T47D (cell line): Measurements from ENCODE around the gene AFF4.

ENCODE experiments used
- DNase-seq, 2 experiments: peaks; one replicate each; pipeline versions ENCODE4 v3.0.0 to v3.0.0-alpha.2; 2011 to 2012; ENCODE audit warnings: low read depth in 1 of 2, low spot score in 1 of 2
- JUND ChIP-seq: IDR thresholded peaks from 2 replicates; pipeline ENCODE4 v1.6.1; 2012; ENCODE audit warnings: low read depth
- in situ Hi-C: cut with HindIII; loops from 2 replicates; pipeline ENCODE4 v1.10.0; 2016; ENCODE audit warnings: low sequenced_read_pairs, low pct_unique_long_range_greater_than_20kb

AFF4 gene

DNA sequence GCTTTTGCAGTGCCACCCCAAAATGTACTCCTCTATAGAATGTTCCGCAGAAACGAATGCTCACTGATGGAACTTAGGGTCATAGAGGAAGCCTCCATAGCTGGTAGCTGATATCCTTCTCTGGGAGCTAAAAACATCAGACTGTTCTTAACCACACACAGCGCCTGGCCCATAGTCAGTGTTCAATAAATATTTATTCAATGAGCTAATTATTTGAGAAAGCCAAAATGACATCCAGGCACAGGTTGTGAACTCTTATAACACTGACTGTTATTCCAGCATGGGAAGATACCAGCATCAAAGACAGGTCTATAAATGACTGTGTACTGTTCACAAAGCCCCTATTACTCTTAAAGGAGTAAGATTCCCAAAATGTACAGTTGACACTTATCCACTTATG lies 110.1 kb downstream of the AFF4 start:
- in situ Hi-C loops = no loop called here
- TF ChIP-seq JUND = no peak
- peak in 1 of 2 experiments; percentile 38 for DNase-seq

DNA sequence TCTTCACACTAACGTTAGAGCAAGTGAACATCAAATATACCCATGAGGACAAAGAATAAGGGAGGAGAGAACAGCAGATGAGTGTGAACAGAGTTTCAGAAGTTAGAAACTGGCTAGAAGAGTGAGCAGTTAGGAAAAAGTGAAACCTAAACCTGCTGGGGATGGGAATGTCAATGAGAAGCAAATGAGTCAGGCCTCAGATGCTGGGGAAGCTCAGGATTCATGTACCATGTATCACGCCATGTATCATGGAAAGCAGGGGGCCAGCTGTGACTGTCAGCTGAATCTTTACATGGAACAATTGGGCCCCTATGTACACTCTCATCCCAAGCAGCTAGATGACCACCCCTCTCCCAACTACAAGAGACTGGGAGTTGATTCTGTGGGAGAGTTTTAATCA lies 113.4 kb downstream of the AFF4 start:
- DNase-seq = no peak
- in situ Hi-C loops = no loop called here
- no peak for TF ChIP-seq JUND

DNA sequence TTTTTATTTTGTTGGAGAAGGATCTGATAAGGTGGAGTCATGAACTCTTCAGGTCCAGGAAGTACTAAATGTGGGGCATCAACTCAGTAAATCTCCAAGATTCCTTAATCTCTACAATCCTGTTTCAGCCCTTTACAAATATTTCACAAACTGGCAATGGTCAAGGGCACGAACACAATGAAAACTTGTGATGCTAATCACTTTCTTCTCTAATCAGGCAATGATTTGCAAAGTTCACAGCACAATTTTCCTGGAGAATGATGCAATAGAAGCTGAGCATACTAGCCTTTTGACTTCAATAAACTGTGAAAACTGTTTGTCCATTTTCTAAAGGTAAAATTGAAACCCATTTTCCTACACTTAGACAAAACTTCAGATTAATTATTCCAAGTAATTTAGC lies 114.1 kb downstream of the AFF4 start:
- no peak for DNase-seq
- in situ Hi-C loops = no loop called here
- no peak for TF ChIP-seq JUND

DNA sequence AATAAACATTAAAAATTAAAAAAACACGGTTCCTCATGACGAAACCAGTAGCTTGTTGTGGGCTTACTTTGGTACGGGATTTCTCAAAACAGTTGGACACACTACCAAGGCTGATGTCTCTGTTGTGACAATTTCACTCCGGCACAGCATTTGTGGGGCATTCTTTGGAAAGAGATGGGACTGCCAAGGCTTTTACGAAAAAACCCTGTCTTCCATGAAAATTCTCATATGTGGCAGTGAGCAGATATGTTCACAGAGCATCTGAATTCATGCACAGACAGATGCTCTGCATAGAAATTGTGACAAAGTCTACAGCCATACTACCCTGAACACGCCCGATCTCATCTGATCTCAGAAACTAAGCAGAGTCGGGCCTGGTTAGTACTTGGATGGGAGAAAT lies 115.2 kb downstream of the AFF4 start:
- no peak for DNase-seq
- no peak for TF ChIP-seq JUND
- in situ Hi-C loops = no loop called here

DNA sequence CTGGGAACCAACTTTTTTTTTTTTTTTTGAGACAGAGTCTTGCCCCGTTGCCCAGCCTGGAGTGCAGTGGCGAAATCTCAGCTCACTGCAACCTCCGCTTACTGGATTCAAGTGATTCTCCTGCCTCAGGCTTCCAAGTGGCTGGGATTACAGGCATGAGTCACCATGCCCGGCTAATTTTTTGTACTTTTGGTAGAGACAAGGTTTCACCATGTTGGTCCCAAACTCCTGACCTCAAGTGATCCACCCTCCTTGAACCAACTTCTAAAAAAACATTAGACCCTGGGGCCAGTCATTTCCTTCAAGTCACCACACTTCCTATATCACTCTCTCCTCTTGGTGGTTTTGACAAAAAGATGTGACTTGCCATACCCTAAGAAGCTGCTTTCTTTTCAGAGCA lies 122.1 kb downstream of the AFF4 start:
- no peak for TF ChIP-seq JUND
- in situ Hi-C loops = no loop called here
- no peak for DNase-seq

DNA sequence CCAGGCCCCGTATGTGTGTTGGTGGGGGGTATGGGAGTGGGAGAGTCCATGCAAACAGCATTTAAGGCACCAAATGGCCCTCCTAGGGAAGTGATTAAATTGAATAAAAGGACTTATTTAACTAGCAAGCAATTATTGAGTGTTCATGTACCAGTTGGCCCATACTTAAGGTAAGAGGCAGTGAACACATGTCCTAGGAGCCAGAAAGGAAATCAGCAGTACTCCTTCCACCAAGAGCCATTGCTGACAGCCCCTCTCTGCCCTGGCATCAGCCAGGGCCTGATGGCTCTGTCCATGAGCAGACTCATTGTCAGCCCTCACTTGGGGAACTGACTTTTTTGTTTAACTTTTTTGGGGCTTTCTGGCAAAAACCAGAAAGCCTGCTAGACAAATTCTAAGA lies 122.5 kb downstream of the AFF4 start:
- DNase-seq = no peak
- in situ Hi-C loops = no loop called here
- TF ChIP-seq JUND = no peak

DNA sequence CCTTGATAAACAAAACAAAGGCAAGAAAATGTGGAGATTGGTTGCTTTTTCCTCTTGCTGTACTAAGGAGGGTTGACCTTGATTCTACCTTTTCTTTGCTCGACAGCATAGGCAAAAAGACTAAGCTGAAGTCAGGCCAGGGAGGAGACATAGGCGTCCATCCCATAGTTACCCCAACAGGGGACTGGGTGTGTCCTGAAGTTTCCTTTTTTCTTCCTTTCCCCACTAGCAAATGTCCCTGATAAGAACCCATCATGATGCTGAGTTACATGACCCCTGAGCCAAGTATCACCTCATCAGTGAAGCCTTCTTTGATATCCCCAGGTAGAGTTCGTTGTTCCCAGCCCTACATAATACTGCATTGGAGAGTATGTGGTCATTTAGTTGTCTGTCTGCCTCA lies 123.1 kb downstream of the AFF4 start:
- DNase-seq = no peak
- TF ChIP-seq JUND = no peak
- in situ Hi-C loops = no loop called here

DNA sequence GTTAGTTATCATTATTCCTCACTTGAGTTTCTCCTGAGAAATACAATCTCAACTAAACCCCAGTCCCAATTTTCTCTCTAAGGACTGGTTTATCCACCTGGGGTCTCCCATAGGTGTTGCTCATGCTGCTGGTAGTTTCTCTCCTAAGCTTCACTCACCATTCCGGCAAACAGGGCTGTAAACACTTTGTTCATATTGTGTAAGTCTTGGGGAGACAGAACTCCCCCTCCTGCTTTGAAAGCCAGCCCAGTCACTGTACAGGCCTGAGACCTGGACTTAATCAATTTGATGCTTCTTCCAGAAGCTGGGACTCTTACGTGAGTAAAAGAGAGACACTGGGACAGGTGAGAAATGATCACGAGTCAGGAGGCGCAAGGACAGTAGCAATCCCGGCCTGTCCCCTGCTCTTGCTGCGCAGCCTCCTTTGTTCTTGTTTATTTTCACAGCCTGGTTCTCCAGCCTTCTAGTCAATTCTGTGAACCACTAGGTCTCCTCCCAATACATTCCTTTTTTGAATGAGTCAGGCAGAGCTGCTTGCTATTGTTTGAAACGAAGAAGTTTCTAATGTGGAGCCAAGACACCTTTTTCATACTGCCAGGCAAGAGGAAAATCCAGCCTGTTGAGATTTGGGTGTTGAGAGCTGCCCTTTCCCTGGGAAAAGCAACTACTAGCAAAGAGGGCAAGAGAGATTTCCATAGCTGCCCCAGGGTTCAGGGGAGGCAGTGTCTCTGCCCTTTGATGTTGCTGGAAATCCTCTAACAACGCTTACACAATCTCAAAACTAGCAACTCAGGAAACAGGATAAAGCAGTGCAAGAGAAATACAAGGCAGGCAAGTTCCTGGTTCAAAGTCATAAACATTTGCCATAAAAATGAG lies 123.8 kb downstream of the AFF4 start:
- DNase-seq = peak in 1 of 2 experiments; percentile 18
- in situ Hi-C loops = no loop called here

DNA sequence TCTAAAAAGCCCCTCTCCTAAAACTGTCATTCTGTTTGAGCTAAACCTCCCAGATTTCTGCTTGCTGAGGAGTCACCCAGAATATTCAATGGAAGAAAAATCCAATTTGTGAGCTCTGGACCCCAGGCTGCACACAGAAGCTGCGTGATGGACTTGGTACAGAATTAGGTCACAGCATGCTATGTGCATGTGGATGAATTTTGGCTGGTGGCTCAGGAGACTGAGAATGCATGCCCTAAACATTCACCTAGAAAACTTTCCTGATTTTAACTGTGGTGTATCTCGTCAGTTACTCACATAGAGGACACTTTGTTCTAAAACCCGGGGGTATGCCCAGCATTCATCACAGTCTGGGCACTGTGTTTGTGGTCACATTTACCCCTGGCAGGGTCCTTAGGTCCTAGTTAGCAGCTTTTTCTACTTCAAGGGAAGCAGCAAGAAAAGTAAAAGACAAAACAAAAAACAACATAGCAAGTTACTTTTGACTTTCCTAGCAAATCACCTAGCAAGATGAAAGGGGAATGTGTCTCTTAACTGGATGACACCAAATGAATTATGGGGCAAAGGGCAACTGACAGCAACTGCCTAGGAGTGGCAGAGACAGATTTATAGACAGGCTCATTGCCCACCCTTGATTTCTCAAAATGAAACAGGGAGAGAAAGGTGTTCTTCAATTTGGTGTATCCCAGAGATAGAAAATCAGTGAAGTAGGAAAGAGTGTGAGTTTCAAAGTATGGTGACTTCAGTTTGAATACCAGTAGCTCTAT lies 124.7 kb downstream of the AFF4 start:
- TF ChIP-seq JUND = no peak
- in situ Hi-C loops = no loop called here
- no peak for DNase-seq

More for the DNA sequence above, 123.8 kb downstream of the AFF4 start:
- TF ChIP-seq JUND = no peak

DNA sequence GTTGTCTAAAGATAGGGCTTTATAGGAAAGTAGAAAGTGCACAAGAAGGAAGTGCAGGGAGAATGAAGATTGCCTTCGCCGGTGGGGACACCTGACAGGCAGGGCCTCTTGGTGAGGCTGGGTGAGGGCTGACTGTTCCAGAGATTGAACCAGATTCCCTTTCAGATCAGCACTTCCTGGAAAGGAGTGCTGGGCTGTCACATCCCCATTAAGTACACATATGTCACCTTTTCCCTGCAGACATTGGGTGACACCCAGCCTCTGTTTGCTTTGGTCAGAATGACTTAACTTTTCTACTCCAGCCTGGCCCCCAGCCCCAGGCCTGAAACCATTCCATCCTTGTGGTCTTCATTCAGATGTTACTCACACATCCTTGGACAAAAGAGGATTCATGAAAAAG lies 125.6 kb downstream of the AFF4 start:
- no peak for TF ChIP-seq JUND
- in situ Hi-C loops = no loop called here

DNA sequence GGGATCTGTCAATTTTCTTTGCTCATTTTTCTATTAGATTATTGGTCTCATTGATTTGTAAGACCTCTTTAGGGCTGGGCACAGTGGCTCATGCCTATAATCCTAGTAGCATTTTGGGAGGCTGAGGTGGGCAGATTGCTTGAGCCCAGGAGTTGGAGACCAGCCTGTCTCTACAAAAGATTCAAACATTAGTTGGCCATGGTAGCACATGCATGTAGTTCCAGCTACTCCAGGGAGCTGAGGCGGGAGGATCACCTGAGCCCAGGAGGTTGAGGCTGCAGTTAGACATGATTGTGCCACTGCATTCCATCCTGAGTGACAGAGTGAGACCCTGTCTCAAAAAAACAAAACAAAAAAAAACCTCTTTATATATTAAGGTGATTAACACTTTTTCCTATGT lies 126.6 kb downstream of the AFF4 start:
- no peak for TF ChIP-seq JUND
- no peak for DNase-seq
- in situ Hi-C loops = no loop called here

More for the DNA sequence above, 125.6 kb downstream of the AFF4 start:
- DNase-seq = peak in 1 of 2 experiments; percentile 51

DNA sequence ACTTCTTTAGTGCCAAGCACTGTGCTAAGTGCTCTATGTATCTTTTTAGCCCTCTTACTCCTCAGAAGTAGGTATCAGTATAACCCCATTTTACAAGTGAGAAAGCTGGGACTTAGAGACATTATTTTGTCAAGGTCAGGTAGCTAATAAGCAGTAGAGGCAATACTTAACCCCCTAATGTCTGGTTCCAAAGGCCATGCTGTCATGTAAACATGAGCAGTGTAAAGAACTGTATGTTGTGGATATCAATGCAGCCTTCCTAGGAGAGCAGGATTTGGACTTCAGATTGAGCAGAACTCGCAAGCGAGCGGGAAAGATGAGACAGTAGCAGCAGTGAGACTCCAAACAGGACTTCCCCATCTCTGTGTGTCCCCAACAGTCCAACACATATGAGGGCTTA lies 129.4 kb downstream of the AFF4 start:
- in situ Hi-C loops = no loop called here
- no peak for DNase-seq
- no peak for TF ChIP-seq JUND

DNA sequence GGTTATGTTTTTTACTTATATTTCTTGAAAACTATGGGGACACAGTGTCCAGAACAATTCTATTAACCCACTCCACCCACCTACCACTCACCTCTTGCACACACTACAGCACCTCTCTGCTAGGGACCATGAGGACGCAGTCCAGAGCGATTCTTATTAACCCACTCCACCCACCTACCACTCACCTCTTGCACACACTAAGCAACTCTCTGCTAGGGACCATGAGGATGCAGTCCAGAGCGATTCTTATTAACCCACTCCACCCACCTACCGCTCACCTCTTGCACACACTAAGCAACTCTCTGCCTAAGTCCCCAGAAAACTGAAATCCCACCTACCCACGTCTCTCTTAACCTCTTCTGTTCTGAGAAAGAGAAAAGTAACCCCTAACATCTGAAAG lies 130.8 kb downstream of the AFF4 start:
- no peak for DNase-seq
- TF ChIP-seq JUND = no peak
- in situ Hi-C loops = no loop called here
